Astrocyte (in vitro differentiated cells and primary cell): ENCODE measurements around the gene ZMYND11. TPM values are rescaled to one million over a fixed set of nuclear protein-coding genes. Genes with fewer than 3 reads are reported as not detected.
"Not testable (repeated sequence)": the region's sequence is repeated elsewhere in the genome, so short reads cannot be mapped to it uniquely, and the experiment has no call there.

ENCODE experiments used
- DNase-seq: peaks from one replicate; pipeline ENCODE4 v3.0.0-alpha.2; 2010; ENCODE audit warnings: low read depth
- FAIRE-seq: peaks from 2 replicates; lab custom pipeline; 2011; peaks lifted over from hg19 to GRCh38; lab: Jason Lieb, UNC
- H2AFZ ChIP-seq: 2 replicates; pipeline ENCODE4 v1.6.0; 2012; ENCODE audit warnings: low read depth, low read length, inconsistent platforms
- H3K27ac ChIP-seq: 2 replicates; pipeline ENCODE4 v1.5.1; 2011; ENCODE audit warnings: low read depth, low read length, inconsistent platforms
- H3K27me3 ChIP-seq: 2 replicates; pipeline ENCODE4 v1.6.0; 2011; ENCODE audit warnings: low read length, inconsistent platforms; ENCODE audit not compliant: insufficient read depth
- H3K36me3 ChIP-seq: 2 replicates; pipeline ENCODE4 v1.5.1; 2011; ENCODE audit warnings: low read length, inconsistent platforms; ENCODE audit not compliant: insufficient read depth
- H3K4me1 ChIP-seq: 2 replicates; pipeline ENCODE4 v1.5.1; 2011; ENCODE audit warnings: low read length, inconsistent platforms; ENCODE audit not compliant: insufficient read depth
- H3K4me2 ChIP-seq: 2 replicates; pipeline ENCODE4 v1.6.0; 2012; ENCODE audit warnings: low read length, inconsistent platforms
- H3K4me3 ChIP-seq: 2 replicates; pipeline ENCODE4 v1.5.1; 2011; ENCODE audit warnings: low read depth, mild to moderate bottlenecking, low read length, inconsistent platforms; ENCODE audit not compliant: insufficient read depth
- H3K79me2 ChIP-seq: 2 replicates; pipeline ENCODE4 v1.6.0; 2012; ENCODE audit warnings: mild to moderate bottlenecking, low read length, inconsistent platforms; ENCODE audit not compliant: insufficient read depth
- H3K9ac ChIP-seq: 2 replicates; pipeline ENCODE4 v1.6.0; 2012; ENCODE audit warnings: mild to moderate bottlenecking, low read length, inconsistent platforms
- H3K9me3 ChIP-seq: 2 replicates; pipeline ENCODE4 v1.5.1; 2012; ENCODE audit warnings: low read depth, mild to moderate bottlenecking, low read length, inconsistent platforms; ENCODE audit not compliant: insufficient read depth
- H4K20me1 ChIP-seq: 2 replicates; pipeline ENCODE4 v1.6.0; 2012; ENCODE audit warnings: low read length, inconsistent platforms; ENCODE audit not compliant: insufficient read depth
- H3K27ac Mint-ChIP-seq: one replicate; pipeline ENCODE4 v1.8.0; 2021; ENCODE audit warnings: mild to moderate bottlenecking, mixed read lengths; ENCODE audit not compliant: unreplicated experiment
- H3K27me3 Mint-ChIP-seq: one replicate; pipeline ENCODE4 v1.8.0; 2021; ENCODE audit warnings: low read depth, mixed read lengths; ENCODE audit not compliant: unreplicated experiment
- H3K36me3 Mint-ChIP-seq: one replicate; pipeline ENCODE4 v1.8.0; 2021; ENCODE audit warnings: low read depth, mixed read lengths; ENCODE audit not compliant: unreplicated experiment
- H3K4me1 Mint-ChIP-seq: one replicate; pipeline ENCODE4 v1.8.0; 2021; ENCODE audit warnings: low read depth, mixed read lengths; ENCODE audit not compliant: unreplicated experiment
- H3K4me3 Mint-ChIP-seq: one replicate; pipeline ENCODE4 v1.8.0; 2021; ENCODE audit warnings: mild to moderate bottlenecking, moderate library complexity, mixed read lengths; ENCODE audit not compliant: unreplicated experiment
- H3K9me3 Mint-ChIP-seq: one replicate; pipeline ENCODE4 v1.8.0; 2021; ENCODE audit warnings: mild to moderate bottlenecking, mixed read lengths; ENCODE audit not compliant: unreplicated experiment
- EZH2 ChIP-seq: IDR thresholded peaks from 2 replicates; pipeline ENCODE4 v1.6.1; 2012; ENCODE audit warnings: mild to moderate bottlenecking, low read length, inconsistent platforms; ENCODE audit not compliant: insufficient read depth
- total RNA-seq: library from RNA; stranded (reverse); gene quantifications from 2 replicates; pipeline ENCODE4 v1.2.1, GENCODE V29; 2021
- TF ChIP-seq, protein P1 (sequence below): IDR thresholded peaks from 2 replicates; pipeline ENCODE4 v1.5.1; 2011; ENCODE audit warnings: low read depth, mild to moderate bottlenecking, inconsistent platforms, low read length, moderate library complexity; ENCODE audit not compliant: insufficient read depth

Gene ZMYND11
- total RNA-seq, 1 donor from 2014 or later = 37.9 TPM

DNA sequence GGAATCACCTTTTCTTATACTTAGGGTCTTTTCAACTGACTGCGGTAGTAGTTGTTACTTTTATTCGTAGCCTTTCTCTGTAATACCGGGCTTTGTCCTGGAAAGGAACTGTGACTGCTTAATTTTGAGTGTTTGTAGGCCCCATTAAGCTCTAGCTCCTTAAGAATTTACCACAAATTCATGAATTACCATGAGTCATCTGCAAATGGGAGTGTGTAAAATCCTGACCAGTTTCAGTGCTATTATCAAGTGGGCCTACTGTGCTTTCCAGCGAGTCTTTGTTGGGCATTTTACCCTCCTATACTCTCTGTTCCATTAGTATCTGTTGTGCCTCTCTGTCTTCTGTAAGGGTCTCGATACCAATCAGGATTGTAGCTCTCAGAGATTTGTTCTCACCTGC lies 49.7 kb downstream of the ZMYND11 start:
- H3K36me3 Mint-ChIP-seq = peaks cover 11% of the 10 kb centered on the region
- peaks cover 3% of the 10 kb centered on the region for H3K9me3 Mint-ChIP-seq
- peaks cover 9% of the 10 kb centered on the region for H3K36me3 ChIP-seq
- peak overlapping the region; percentile 27 for H3K4me2 ChIP-seq
- H2AFZ ChIP-seq = no peak overlapping the region
- TF ChIP-seq EZH2 = no peak
- TF ChIP-seq, protein P1, sequence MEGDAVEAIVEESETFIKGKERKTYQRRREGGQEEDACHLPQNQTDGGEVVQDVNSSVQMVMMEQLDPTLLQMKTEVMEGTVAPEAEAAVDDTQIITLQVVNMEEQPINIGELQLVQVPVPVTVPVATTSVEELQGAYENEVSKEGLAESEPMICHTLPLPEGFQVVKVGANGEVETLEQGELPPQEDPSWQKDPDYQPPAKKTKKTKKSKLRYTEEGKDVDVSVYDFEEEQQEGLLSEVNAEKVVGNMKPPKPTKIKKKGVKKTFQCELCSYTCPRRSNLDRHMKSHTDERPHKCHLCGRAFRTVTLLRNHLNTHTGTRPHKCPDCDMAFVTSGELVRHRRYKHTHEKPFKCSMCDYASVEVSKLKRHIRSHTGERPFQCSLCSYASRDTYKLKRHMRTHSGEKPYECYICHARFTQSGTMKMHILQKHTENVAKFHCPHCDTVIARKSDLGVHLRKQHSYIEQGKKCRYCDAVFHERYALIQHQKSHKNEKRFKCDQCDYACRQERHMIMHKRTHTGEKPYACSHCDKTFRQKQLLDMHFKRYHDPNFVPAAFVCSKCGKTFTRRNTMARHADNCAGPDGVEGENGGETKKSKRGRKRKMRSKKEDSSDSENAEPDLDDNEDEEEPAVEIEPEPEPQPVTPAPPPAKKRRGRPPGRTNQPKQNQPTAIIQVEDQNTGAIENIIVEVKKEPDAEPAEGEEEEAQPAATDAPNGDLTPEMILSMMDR = no peak
- H4K20me1 ChIP-seq = no peaks in the 10 kb centered on the region
- H3K27me3 ChIP-seq = no peaks in the 10 kb centered on the region
- H3K9me3 ChIP-seq = peaks cover 2% of the 10 kb centered on the region
- peaks cover 5% of the 10 kb centered on the region for H3K4me1 Mint-ChIP-seq
- no peaks in the 10 kb centered on the region for H3K27me3 Mint-ChIP-seq
- H3K27ac Mint-ChIP-seq = no peak overlapping the region
- peaks cover 25% of the 10 kb centered on the region for H3K4me1 ChIP-seq
- H3K79me2 ChIP-seq = peaks cover 10% of the 10 kb centered on the region
- H3K4me3 Mint-ChIP-seq = no peak overlapping the region
- peak; percentile 88 for DNase-seq
- H3K27ac ChIP-seq = peak overlapping the region; percentile 52
- H3K4me3 ChIP-seq = no peak overlapping the region
- H3K9ac ChIP-seq = peak overlapping the region; percentile 40
- FAIRE-seq = peak; percentile 5

DNA sequence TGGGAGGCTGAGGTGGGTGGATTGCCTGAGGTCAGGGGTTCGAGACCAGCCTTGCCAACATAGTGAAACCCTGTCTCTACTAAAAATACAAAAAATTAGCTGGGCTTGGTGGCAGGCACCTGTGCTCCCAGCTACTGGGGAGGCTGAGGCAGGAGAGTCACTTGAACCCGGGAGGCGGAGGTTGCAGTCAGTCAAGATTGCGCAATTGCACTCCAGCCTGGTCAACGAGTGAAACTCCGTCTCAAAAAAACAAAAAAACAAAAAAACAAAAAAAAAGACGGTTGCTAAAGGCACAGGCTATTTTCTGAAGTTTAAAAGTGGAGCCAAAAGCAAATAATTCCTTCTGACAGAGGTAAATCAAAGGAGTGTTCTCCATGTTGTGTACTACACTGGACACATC lies 50.3 kb downstream of the ZMYND11 start:
- not testable (repeated sequence) for H3K9me3 Mint-ChIP-seq, H3K36me3 ChIP-seq

DNA sequence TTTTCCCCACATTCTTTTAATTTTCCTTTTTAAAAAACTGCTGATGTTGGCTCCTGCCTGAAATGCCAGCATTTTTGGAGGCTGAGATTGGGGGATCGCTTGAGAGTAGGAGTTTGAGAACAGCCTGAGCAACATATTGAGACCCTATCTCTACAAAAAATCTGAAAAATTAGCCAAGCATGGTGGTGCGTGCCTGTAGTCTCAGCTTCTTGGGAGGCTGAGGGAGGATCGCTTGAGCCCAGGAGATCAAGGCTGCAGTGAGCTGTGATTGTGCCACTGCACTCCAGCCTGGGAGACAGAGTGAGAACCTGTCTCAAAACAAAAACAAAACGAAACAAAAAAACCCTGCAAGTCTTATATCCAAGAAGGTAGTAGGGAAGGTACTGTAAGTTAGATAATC lies 51.7 kb downstream of the ZMYND11 start:
- Histone ChIP-seq H3K27ac (no peak overlapping the region), H3K4me3 (no peak overlapping the region), H3K9me3 (peaks cover 2% of the 10 kb centered on the region), H3K4me2 (no peak overlapping the region), H3K79me2 (peaks cover 13% of the 10 kb centered on the region), H2AFZ (no peak overlapping the region), H3K36me3 (peaks cover 9% of the 10 kb centered on the region), H3K9ac (no peak overlapping the region), H4K20me1 (peaks cover under 1% of the 10 kb centered on the region), H3K4me1 (peaks cover 32% of the 10 kb centered on the region), H3K27me3 (no peaks in the 10 kb centered on the region)
- TF ChIP-seq, protein P1 = no peak
- TF ChIP-seq EZH2 = no peak
- Mint-ChIP-seq H3K27me3 (no peaks in the 10 kb centered on the region), H3K27ac (no peak overlapping the region), H3K36me3 (peaks cover 11% of the 10 kb centered on the region), H3K4me1 (peaks cover 7% of the 10 kb centered on the region), H3K9me3 (peaks cover 3% of the 10 kb centered on the region), H3K4me3 (no peak overlapping the region)
- FAIRE-seq (no peak), DNase-seq (peak; percentile 38)

More for the DNA sequence above, 50.3 kb downstream of the ZMYND11 start:
- not testable (repeated sequence) for H3K27ac ChIP-seq, H3K4me3 Mint-ChIP-seq, H3K4me3 ChIP-seq, H3K27me3 ChIP-seq, H3K4me1 Mint-ChIP-seq, FAIRE-seq, H3K9ac ChIP-seq, H4K20me1 ChIP-seq, H3K4me2 ChIP-seq, H3K27ac Mint-ChIP-seq, H3K27me3 Mint-ChIP-seq, DNase-seq, H2AFZ ChIP-seq, H3K9me3 ChIP-seq
- peaks cover 11% of the 10 kb centered on the region for H3K36me3 Mint-ChIP-seq
- Histone ChIP-seq H3K79me2 (peaks cover 13% of the 10 kb centered on the region), H3K4me1 (peaks cover 25% of the 10 kb centered on the region)
